Measurements from ENCODE around the gene YRDC. TPM values are rescaled to one million over a fixed set of nuclear protein-coding genes. Genes with fewer than 3 reads are reported as not detected.

The YRDC gene
- total RNA-seq, 1 donor, result 8.3 TPM

GRCh38 chr1:37753473-37754321, 54.3 kb downstream of the YRDC start:
- Histone ChIP-seq H3K4me1 (ENCODE audit: insufficient read depth, low read length) (no peaks in the 10 kb centered on the region), H3K36me3 (ENCODE audit: insufficient read depth, low read length) (no peaks in the 10 kb centered on the region), H3K27me3 (ENCODE audit: insufficient read depth, low read length) (peaks cover 43% of the 10 kb centered on the region), H3K4me2 (ENCODE audit: insufficient read depth, low read length) (no peak overlapping the region), H3K79me2 (ENCODE audit: insufficient read depth, low read length) (no peaks in the 10 kb centered on the region), H4K20me1 (ENCODE audit: insufficient read depth, low read length) (no peaks in the 10 kb centered on the region), H2AFZ (ENCODE audit: low read length) (no peak overlapping the region), H3K9me3 (ENCODE audit: low read depth, low read length) (no peaks in the 10 kb centered on the region), H3K27ac (ENCODE audit: low read depth, low read length) (no peak overlapping the region), H3K4me3 (ENCODE audit: insufficient read depth, low read length) (no peak overlapping the region)
- TF ChIP-seq CTCF (IDR thresholded peaks at IDR 0.05; ENCODE audit: extremely low read depth, low read depth, low read length), result no peak
- DNase-seq (ENCODE audit: insufficient read length, low spot score, missing footprints), result no peak

Other genes starting within 250 kb of the YRDC start
- gene GNL2, start 212.3 kb downstream of the YRDC start, total RNA-seq, result 46.7 and 54.5 TPM in 2 replicates
- 0.36 TPM in 1 of 2 replicates, not detected in the other for gene RSPO1, start 173.3 kb downstream of the YRDC start, total RNA-seq
- 1.5 and 1.8 TPM in 2 replicates for gene CDCA8, start 115.7 kb downstream of the YRDC start, total RNA-seq
- not detected in 2 replicates for gene EPHA10, start 43.1 kb downstream of the YRDC start, total RNA-seq
- gene MANEAL, start 14.4 kb downstream of the YRDC start, total RNA-seq, result 0.29 and 0.36 TPM in 2 replicates
- 11.6 and 12.1 TPM in 2 replicates for gene C1orf122, start 418 bp downstream of the YRDC start, total RNA-seq
- gene MTF1, start 51.4 kb upstream of the YRDC start, total RNA-seq, result 4.1 and 4.3 TPM in 2 replicates
- 39.4 and 48.6 TPM in 2 replicates for gene INPP5B, start 138.8 kb upstream of the YRDC start, total RNA-seq
- gene SF3A3, start 181.8 kb upstream of the YRDC start, total RNA-seq, result 68.7 and 76.7 TPM in 2 replicates
- 21.4 and 25.6 TPM in 2 replicates for gene FHL3, start 197.3 kb upstream of the YRDC start, total RNA-seq
- gene UTP11, start 204.5 kb upstream of the YRDC start, total RNA-seq, result 38.7 and 39.8 TPM in 2 replicates
- under 0.01 TPM in 2 replicates for gene POU3F1, start 238.6 kb upstream of the YRDC start, total RNA-seq

All from osteoblast (primary cell).